Testis (tissue), 2 donors: Measurements from ENCODE around the gene AGO3.
"Not testable (repeated sequence)": the region's sequence is repeated elsewhere in the genome, so short reads cannot be mapped to it uniquely, and the experiment has no call there.

Source experiments
- POLR2A ChIP-seq: fragments of 450-650 bp; IDR thresholded peaks from one replicate; pipeline ENCODE4 v1.6.1; 2017; ENCODE audit warnings: antibody characterized with exemption, mild to moderate bottlenecking, moderate library complexity
- TF ChIP-seq, protein P1 (sequence below), 3 experiments: fragments of 450-650 bp in 2 of 3; fragments of 200-600 bp in 1 of 3; sonication (generic) in 1 of 3; IDR thresholded peaks; one replicate each; pipeline ENCODE4 v1.5.1; 2016 to 2019; ENCODE audit warnings: antibody characterized with exemption in 3 of 3, mild to moderate bottlenecking in 2 of 3, moderate library complexity in 1 of 3

DNA sequence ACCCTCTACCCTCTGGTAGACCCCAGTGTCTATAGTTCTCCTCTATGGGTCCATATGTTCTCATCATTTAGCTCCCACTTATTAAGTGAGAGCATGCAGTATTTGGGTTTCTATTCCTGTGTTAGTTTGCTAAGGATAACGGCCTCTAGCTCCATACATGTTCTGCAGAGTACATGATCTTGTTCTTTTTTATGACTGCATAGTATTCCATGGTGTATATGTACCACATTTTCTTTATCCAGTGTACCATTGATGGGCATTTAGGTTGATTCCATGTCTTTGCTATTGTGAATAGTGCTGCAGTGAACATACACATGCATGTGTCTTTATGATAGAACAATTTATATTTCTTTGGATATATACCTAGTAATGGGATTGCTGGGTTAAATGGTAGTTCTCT is 33.4 kb downstream of the AGO3 start:
- TF ChIP-seq, protein P1, sequence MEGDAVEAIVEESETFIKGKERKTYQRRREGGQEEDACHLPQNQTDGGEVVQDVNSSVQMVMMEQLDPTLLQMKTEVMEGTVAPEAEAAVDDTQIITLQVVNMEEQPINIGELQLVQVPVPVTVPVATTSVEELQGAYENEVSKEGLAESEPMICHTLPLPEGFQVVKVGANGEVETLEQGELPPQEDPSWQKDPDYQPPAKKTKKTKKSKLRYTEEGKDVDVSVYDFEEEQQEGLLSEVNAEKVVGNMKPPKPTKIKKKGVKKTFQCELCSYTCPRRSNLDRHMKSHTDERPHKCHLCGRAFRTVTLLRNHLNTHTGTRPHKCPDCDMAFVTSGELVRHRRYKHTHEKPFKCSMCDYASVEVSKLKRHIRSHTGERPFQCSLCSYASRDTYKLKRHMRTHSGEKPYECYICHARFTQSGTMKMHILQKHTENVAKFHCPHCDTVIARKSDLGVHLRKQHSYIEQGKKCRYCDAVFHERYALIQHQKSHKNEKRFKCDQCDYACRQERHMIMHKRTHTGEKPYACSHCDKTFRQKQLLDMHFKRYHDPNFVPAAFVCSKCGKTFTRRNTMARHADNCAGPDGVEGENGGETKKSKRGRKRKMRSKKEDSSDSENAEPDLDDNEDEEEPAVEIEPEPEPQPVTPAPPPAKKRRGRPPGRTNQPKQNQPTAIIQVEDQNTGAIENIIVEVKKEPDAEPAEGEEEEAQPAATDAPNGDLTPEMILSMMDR (IDR thresholded peaks at IDR 0.05), result not testable (repeated sequence)
- not testable (repeated sequence) for TF ChIP-seq POLR2A
